Effector memory CD4-positive, alpha-beta T cell (primary cell): ENCODE measurements around the gene MAPK1IP1L.
"Not testable (repeated sequence)": the region's sequence is repeated elsewhere in the genome, so short reads cannot be mapped to it uniquely, and the experiment has no call there.

ENCODE experiments used
- DNase-seq, 3 donors: peaks; one replicate each; pipeline ENCODE4 v3.0.0-alpha.2; 2020
- H3K27ac ChIP-seq: 2 replicates; pipeline ENCODE4 v1.7.0; 2013; ENCODE audit warnings: mild to moderate bottlenecking, low read length, moderate library complexity; ENCODE audit not compliant: insufficient read depth, poor library complexity, severe bottlenecking
- H3K27me3 ChIP-seq: replicated peaks from 2 replicates; pipeline ENCODE4 v1.7.0; 2013; ENCODE audit warnings: mild to moderate bottlenecking, low read length; ENCODE audit not compliant: insufficient read depth, control insufficient read depth, poor library complexity, severe bottlenecking
- H3K36me3 ChIP-seq: 2 replicates; pipeline ENCODE4 v1.7.0; 2013; ENCODE audit warnings: mild to moderate bottlenecking, low read length, moderate library complexity; ENCODE audit not compliant: control insufficient read depth, insufficient read depth
- H3K4me1 ChIP-seq: 2 replicates; pipeline ENCODE4 v1.7.0; 2013; ENCODE audit warnings: low read length, mild to moderate bottlenecking; ENCODE audit not compliant: control insufficient read depth, insufficient read depth, poor library complexity, severe bottlenecking
- H3K4me3 ChIP-seq: 2 replicates; pipeline ENCODE4 v1.7.0; 2013; ENCODE audit warnings: low read length, low read depth, mild to moderate bottlenecking; ENCODE audit not compliant: insufficient read depth, poor library complexity, severe bottlenecking
- H3K9me3 ChIP-seq: 2 replicates; pipeline ENCODE4 v1.7.0; 2013; ENCODE audit warnings: mild to moderate bottlenecking, low read length, moderate library complexity; ENCODE audit not compliant: control insufficient read depth

Gene MAPK1IP1L

DNA sequence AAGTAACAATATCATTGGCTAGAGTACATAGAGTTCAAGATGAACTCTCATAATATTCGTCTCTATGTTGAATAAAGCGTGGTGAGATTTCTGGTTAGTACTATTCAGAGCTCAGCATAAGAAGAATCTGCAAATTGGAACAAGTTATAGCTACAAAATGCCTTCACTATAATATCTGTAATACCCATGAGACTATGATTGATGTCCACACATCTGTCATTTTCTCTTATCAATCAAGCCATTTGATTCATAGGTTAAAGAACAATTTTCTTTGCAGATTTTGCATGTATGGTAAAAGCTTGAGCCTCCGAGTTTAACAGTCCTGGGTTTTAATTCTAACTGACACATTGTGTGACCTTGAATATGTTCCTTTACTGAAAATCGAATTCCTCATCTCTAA lies 23.0 kb upstream of the MAPK1IP1L start:
- H3K9me3 ChIP-seq, result no peaks in the 10 kb centered on the region
- no peak for DNase-seq
- H3K4me3 ChIP-seq, result peak overlapping the region; percentile 78
- H3K27me3 ChIP-seq, result no peaks in the 10 kb centered on the region
- H3K4me1 ChIP-seq, result peaks cover 8% of the 10 kb centered on the region
- H3K36me3 ChIP-seq, result no peaks in the 10 kb centered on the region
- H3K27ac ChIP-seq, result no peak overlapping the region

DNA sequence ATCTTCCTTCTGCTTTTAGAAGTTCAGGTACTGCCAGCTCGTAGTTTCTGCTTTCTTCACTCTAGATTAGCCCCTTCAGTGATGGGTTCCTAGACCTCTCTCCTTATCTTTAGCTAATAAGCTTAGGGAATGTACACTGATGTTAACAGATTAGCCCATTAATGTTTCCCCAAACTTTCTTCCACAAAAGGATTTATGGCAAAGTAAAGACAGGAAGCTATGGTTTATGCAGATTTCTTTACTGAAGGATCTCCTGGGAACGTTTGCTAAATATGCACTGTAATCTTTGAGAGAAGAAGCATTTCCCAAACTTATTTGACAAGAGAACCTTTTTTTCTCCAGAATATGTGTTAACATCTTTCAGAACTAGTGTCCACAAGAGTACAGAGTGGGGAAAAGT lies 20.3 kb upstream of the MAPK1IP1L start:
- DNase-seq, result no peak
- no peaks in the 10 kb centered on the region for H3K36me3 ChIP-seq
- H3K4me3 ChIP-seq, result no peak overlapping the region
- H3K9me3 ChIP-seq, result no peaks in the 10 kb centered on the region
- no peak overlapping the region for H3K27ac ChIP-seq
- no peaks in the 10 kb centered on the region for H3K27me3 ChIP-seq
- peaks cover 8% of the 10 kb centered on the region for H3K4me1 ChIP-seq

DNA sequence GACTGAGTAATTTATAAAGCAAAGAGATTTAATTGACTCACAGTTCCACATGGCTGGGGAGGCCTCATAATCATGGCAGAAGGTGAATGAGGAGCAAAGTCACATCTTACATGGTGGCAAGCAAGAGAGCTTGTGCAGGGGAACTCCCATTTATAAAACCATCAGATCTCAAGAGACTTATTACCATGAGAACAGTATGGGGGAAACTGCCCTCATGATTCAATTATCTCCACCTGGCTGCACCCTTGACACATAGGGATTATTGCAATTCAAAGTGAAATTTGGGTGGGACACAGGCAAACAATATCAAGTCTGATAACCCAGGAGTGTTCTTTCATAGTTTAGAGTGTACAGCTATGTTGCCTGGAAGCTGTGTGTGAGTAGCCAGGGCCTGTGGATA lies 13.5 kb upstream of the MAPK1IP1L start:
- not testable (repeated sequence) for DNase-seq, H3K4me3 ChIP-seq, H3K4me1 ChIP-seq, H3K9me3 ChIP-seq, H3K27ac ChIP-seq, H3K27me3 ChIP-seq
- peaks cover 12% of the 10 kb centered on the region for H3K36me3 ChIP-seq

GRCh38 chr14:55038708-55039107 lies 12.7 kb upstream of the MAPK1IP1L start:
- DNase-seq, result no peak
- H3K4me3 ChIP-seq, result no peak overlapping the region
- H3K27me3 ChIP-seq, result no peaks in the 10 kb centered on the region
- H3K9me3 ChIP-seq, result no peaks in the 10 kb centered on the region
- H3K27ac ChIP-seq, result no peak overlapping the region
- peaks cover 18% of the 10 kb centered on the region for H3K36me3 ChIP-seq
- H3K4me1 ChIP-seq, result no peaks in the 10 kb centered on the region

GRCh38 chr14:55043528-55043927 lies 7.9 kb upstream of the MAPK1IP1L start:
- Histone ChIP-seq H3K9me3 (no peaks in the 10 kb centered on the region), H3K4me3 (no peak overlapping the region), H3K36me3 (peaks cover 12% of the 10 kb centered on the region), H3K4me1 (no peaks in the 10 kb centered on the region), H3K27ac (no peak overlapping the region), H3K27me3 (no peaks in the 10 kb centered on the region)
- DNase-seq, result no peak

DNA sequence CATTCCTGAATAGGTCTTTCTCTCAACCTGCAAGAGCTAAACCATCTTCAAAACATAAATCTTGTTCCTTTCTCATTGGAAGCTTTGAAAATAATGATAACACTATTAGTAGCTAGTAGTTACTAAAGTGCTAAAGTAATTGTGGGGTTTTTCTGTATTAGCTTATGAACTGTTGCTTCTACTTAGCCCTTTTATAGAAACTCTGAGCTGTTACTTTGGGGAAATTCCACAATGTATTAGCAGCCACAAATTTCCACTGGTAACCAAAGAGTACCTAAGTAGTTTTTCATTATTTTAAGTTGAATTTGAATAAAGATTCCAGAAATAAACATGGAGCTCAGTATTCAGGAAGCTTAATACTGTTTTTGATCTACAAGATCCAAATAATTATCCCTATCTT lies 6.4 kb upstream of the MAPK1IP1L start:
- H3K9me3 ChIP-seq, result no peaks in the 10 kb centered on the region
- H3K36me3 ChIP-seq, result peaks cover 12% of the 10 kb centered on the region
- H3K27me3 ChIP-seq, result no peaks in the 10 kb centered on the region
- H3K4me1 ChIP-seq, result no peaks in the 10 kb centered on the region
- H3K27ac ChIP-seq, result no peak overlapping the region
- no peak for DNase-seq
- H3K4me3 ChIP-seq, result no peak overlapping the region

DNA sequence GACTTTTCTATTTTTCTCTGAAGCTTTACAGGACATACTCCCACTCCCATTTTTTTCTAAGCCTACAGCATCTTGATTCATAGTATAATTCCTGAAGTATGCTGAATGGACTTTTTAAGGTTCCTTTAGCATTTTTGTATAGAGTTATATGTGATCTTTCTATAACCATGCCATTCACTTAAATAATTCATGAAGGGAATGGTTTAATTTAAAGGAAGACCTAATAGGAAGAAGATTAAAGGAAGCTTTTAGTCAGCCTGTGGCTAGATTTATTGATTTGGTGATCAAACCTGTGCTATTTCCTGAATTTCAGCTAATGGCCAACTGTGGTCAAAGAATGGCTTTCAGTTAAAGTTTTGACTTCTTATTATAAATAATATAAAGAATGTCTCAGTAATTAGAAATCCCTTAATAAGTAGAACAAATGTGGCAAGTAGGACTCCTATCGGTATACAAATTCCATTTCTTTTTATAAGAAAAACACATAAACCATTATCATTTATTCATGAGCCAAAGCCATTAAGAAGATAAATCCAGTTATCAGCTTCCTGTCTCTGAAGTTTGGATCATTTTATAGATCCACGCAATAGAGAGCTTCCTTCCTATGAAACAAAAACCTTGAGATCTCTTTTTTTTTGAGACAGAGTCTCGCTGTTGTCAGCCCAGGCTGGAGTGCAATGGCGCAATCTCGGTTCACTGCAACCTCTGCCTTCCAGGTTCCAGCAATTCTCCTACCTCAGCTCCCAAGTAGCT lies 4.0 kb upstream of the MAPK1IP1L start:
- Histone ChIP-seq H3K27ac (no peak overlapping the region), H3K9me3 (no peaks in the 10 kb centered on the region), H3K4me1 (no peaks in the 10 kb centered on the region), H3K4me3 (no peak overlapping the region), H3K27me3 (no peaks in the 10 kb centered on the region), H3K36me3 (peaks cover 12% of the 10 kb centered on the region)
- DNase-seq, result no peak

DNA sequence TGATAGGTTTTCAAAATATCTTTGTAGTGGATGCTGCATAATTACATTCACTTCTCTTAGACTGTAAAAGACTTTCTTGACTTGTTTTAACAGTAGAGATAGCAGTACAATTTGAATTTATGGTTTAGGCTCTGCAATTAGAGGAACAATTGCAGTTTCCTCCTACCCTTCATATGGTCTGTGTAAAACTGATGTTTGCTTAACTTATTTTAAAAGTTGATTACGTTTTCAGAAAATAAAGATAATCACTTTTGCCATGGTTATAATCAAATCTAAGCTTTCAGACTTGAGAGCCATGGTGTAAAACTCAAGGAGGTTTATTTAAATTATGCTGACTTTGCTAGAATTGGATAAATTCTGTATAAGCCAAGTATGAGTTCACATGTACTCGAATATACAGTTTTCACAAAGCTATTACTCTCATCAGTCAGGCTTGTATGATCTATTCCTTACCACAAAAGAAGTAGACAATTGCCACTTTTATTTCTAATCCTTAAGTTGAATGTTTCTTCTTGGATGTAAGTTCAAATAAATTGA lies 2.5 kb upstream of the MAPK1IP1L start:
- Histone ChIP-seq H3K27ac (no peak overlapping the region), H3K36me3 (peaks cover 5% of the 10 kb centered on the region), H3K9me3 (no peaks in the 10 kb centered on the region), H3K4me1 (peaks cover 9% of the 10 kb centered on the region), H3K27me3 (no peaks in the 10 kb centered on the region), H3K4me3 (no peak overlapping the region)
- no peak for DNase-seq

DNA sequence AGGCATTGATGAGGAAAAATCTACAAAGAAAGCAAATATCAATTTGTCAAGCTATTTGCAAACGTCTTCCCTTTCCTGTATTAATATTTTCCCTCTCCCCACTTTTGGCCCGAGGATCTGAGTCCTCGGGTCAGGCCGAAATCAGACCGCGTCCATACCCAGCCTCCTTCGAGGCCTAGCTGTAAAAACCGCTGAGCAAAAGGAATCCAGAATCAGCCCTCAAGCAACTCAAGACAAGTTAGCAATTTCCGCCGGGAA lies 353 bp upstream of the MAPK1IP1L start:
- peak overlapping the region; percentile 96 for H3K4me3 ChIP-seq
- no peaks in the 10 kb centered on the region for H3K9me3 ChIP-seq
- peaks cover 4% of the 10 kb centered on the region for H3K36me3 ChIP-seq
- no peak for DNase-seq
- H3K27me3 ChIP-seq, result no peaks in the 10 kb centered on the region
- peaks cover 12% of the 10 kb centered on the region for H3K4me1 ChIP-seq
- peak overlapping the region; percentile 100 for H3K27ac ChIP-seq

GRCh38 chr14:55052269-55052930 lies 953 bp downstream of the MAPK1IP1L start:
- Histone ChIP-seq H3K27ac (peak overlapping the region; percentile 100), H3K4me3 (peak overlapping the region; percentile 96), H3K36me3 (peaks cover 4% of the 10 kb centered on the region), H3K27me3 (no peaks in the 10 kb centered on the region), H3K9me3 (no peaks in the 10 kb centered on the region), H3K4me1 (peaks cover 12% of the 10 kb centered on the region)
- no peak for DNase-seq
